Activated T-helper 1 cell treated with Interleukin-2 at 50 U/mL for 16 hours (primary cell): ENCODE measurements around the gene BMF.
"Not testable (repeated sequence)": the region's sequence is repeated elsewhere in the genome, so short reads cannot be mapped to it uniquely, and the experiment has no call there.

Source experiments
- DNase-seq: peaks from one replicate; pipeline ENCODE4 v3.0.0-alpha.2; 2020; ENCODE audit warnings: low read depth

The BMF gene

GRCh38 chr15:40087991-40088928 is 20.4 kb downstream of the BMF start:
- no peak for DNase-seq

GRCh38 chr15:40087068-40087810 is 21.4 kb downstream of the BMF start:
- DNase-seq: no peak

- no peak for DNase-seq
These were observed 23.4 kb downstream of the BMF start for GRCh38 chr15:40085266-40085665.

GRCh38 chr15:40084650-40085049 is 24.0 kb downstream of the BMF start:
- no peak for DNase-seq

- no peak for DNase-seq
These were observed 26.3 kb downstream of the BMF start for GRCh38 chr15:40082195-40082883.

GRCh38 chr15:40081691-40082194 is 26.9 kb downstream of the BMF start:
- no peak for DNase-seq

- DNase-seq: no peak
These were observed 27.8 kb downstream of the BMF start for GRCh38 chr15:40080847-40081246.

GRCh38 chr15:40080104-40080503 is 28.6 kb downstream of the BMF start:
- no peak for DNase-seq

GRCh38 chr15:40079456-40079855 is 29.2 kb downstream of the BMF start:
- DNase-seq: no peak

GRCh38 chr15:40075298-40076044 is 33.2 kb downstream of the BMF start:
- DNase-seq: no peak

GRCh38 chr15:40074656-40075055 is 34.0 kb downstream of the BMF start:
- not testable (repeated sequence) for DNase-seq

GRCh38 chr15:40073716-40074490 is 34.8 kb downstream of the BMF start:
- DNase-seq: not testable (repeated sequence)

GRCh38 chr15:40072216-40072990 is 36.3 kb downstream of the BMF start:
- DNase-seq: no peak

- DNase-seq: no peak
These were observed 38.0 kb downstream of the BMF start for GRCh38 chr15:40070608-40071218.

- DNase-seq: no peak
These were observed 38.5 kb downstream of the BMF start for GRCh38 chr15:40070166-40070557.

GRCh38 chr15:40069178-40070165 is 39.2 kb downstream of the BMF start:
- no peak for DNase-seq

GRCh38 chr15:40067921-40068624 is 40.6 kb downstream of the BMF start:
- no peak for DNase-seq

GRCh38 chr15:40066589-40066988 is 42.1 kb downstream of the BMF start:
- DNase-seq: no peak
